PC-9 (cell line): ENCODE measurements around the gene MCAT. TPM values are rescaled to one million over a fixed set of nuclear protein-coding genes. Genes with fewer than 3 reads are reported as not detected.
A peak's percentile ranks its signal among the peaks of the same experiment; 100 is the strongest.

Experiments
- BruUV-seq: library from RNA; stranded (reverse); fragments of 400-500 nt; replicated peaks from 2 replicates; lab custom pipeline; 2021; lab: Mats Ljungman, UMichigan
- CTCF ChIA-PET: fragments of 300-600 bp; sonication (Branson Sonifier 250); formaldehyde crosslinking; loops from one replicate; lab custom pipeline; 2022; ENCODE audit warnings: antibody characterized with exemption; lab: Charles Lee
- POLR2A ChIA-PET: fragments of 300-600 bp; sonication (Branson Sonifier 250); formaldehyde crosslinking; loops from one replicate; lab custom pipeline; 2022; ENCODE audit warnings: antibody characterized with exemption; ENCODE audit not compliant: unreplicated experiment; lab: Charles Lee
- DNase-seq, 2 experiments: peaks; one replicate each; pipeline versions ENCODE4 v3.0.0 to v3.0.0-alpha.2; 2015 to 2022; ENCODE audit warnings: mixed read lengths in 1 of 2
- H2AFZ ChIP-seq: fragments of 200-600 bp; sonication (generic); 2 replicates; pipeline ENCODE4 v1.8.1; 2017; ENCODE audit warnings: antibody characterized with exemption
- H3F3A ChIP-seq: fragments of 200-600 bp; sonication (generic); 2 replicates; pipeline ENCODE4 v1.8.1; 2017; ENCODE audit warnings: antibody characterized with exemption, mild to moderate bottlenecking, low read depth; ENCODE audit not compliant: insufficient read depth
- H3K27ac ChIP-seq: fragments of 200-600 bp; sonication (generic); 2 replicates; pipeline ENCODE4 v1.6.1; 2016; ENCODE audit warnings: mixed run types
- H3K27me3 ChIP-seq: fragments of 200-600 bp; sonication (generic); 2 replicates; pipeline ENCODE4 v1.6.1; 2016; ENCODE audit warnings: low read depth, mixed run types; ENCODE audit not compliant: insufficient read depth
- H3K36me3 ChIP-seq: fragments of 200-600 bp; sonication (generic); 2 replicates; pipeline ENCODE4 v1.6.1; 2016; ENCODE audit warnings: low read depth, mixed run types
- H3K4me1 ChIP-seq: fragments of 200-600 bp; sonication (generic); replicated peaks from 2 replicates; pipeline ENCODE4 v1.6.1; 2016; ENCODE audit warnings: mixed run types; ENCODE audit not compliant: insufficient read depth
- H3K4me2 ChIP-seq: fragments of 200-600 bp; sonication (generic); 2 replicates; pipeline ENCODE4 v1.6.1; 2017; ENCODE audit warnings: mixed run types
- H3K4me3 ChIP-seq: fragments of 200-600 bp; sonication (generic); 2 replicates; pipeline ENCODE4 v1.6.1; 2016; ENCODE audit warnings: mixed run types
- H3K79me2 ChIP-seq: fragments of 200-600 bp; sonication (generic); 2 replicates; pipeline ENCODE4 v1.6.1; 2017; ENCODE audit warnings: low read depth, mixed run types
- H3K9me2 ChIP-seq: fragments of 200-600 bp; sonication (generic); 2 replicates; pipeline ENCODE4 v1.8.1; 2017; ENCODE audit warnings: mild to moderate bottlenecking; ENCODE audit not compliant: insufficient read depth
- H3K9me3 ChIP-seq: fragments of 200-600 bp; sonication (generic); 2 replicates; pipeline ENCODE4 v1.8.1; 2016; ENCODE audit warnings: low read depth; ENCODE audit not compliant: insufficient read depth
- H4K20me1 ChIP-seq: fragments of 200-600 bp; sonication (generic); 2 replicates; pipeline ENCODE4 v1.8.1; 2017; ENCODE audit not compliant: insufficient read depth
- EZH2 ChIP-seq: fragments of 200-600 bp; sonication (generic); IDR thresholded peaks from 2 replicates; pipeline ENCODE4 v1.8.0; 2017; ENCODE audit warnings: antibody characterized with exemption, low read depth
- intact Hi-C: fragments of 100-400 bp; cut with micrococcal nuclease; formaldehyde crosslinking; loops from one replicate; pipeline ENCODE4 v1.10.0; 2022; ENCODE audit not compliant: unreplicated experiment
- total RNA-seq: library from RNA; stranded (reverse); gene quantifications from 2 replicates; pipeline ENCODE4 v1.2.3, GENCODE V29; 2021
- TF ChIP-seq, protein P1 (sequence below): fragments of 200-600 bp; sonication (generic); conservative IDR thresholded peaks from 2 replicates; pipeline ENCODE4 v1.6.1; 2017; ENCODE audit warnings: mixed run types, antibody characterized with exemption, mild to moderate bottlenecking, moderate library complexity

Gene MCAT
- total RNA-seq, 1 experiment from 2014 or later: 31.4 TPM

- Histone ChIP-seq H3K36me3 (peaks cover 30% of the 10 kb centered on the region), H3K4me2 (no peak overlapping the region), H3K4me1 (peaks cover 11% of the 10 kb centered on the region), H3K27me3 (no peaks in the 10 kb centered on the region), H3K9me3 (no peaks in the 10 kb centered on the region), H3K27ac (no peak overlapping the region), H3K4me3 (no peak overlapping the region), H3K9me2 (no peaks in the 10 kb centered on the region), H2AFZ (no peak overlapping the region), H4K20me1 (peaks cover 13% of the 10 kb centered on the region), H3K79me2 (no peaks in the 10 kb centered on the region), H3F3A (peaks cover 30% of the 10 kb centered on the region; the same call in 1 of the 2 replicates)
- no TSS peak for BruUV-seq
- ChIA-PET POLR2A (no interaction called here), CTCF (no interaction called here)
- peak in 1 of 2 experiments; percentile 13 for DNase-seq
- TF ChIP-seq EZH2: no peak
- TF ChIP-seq, protein P1, sequence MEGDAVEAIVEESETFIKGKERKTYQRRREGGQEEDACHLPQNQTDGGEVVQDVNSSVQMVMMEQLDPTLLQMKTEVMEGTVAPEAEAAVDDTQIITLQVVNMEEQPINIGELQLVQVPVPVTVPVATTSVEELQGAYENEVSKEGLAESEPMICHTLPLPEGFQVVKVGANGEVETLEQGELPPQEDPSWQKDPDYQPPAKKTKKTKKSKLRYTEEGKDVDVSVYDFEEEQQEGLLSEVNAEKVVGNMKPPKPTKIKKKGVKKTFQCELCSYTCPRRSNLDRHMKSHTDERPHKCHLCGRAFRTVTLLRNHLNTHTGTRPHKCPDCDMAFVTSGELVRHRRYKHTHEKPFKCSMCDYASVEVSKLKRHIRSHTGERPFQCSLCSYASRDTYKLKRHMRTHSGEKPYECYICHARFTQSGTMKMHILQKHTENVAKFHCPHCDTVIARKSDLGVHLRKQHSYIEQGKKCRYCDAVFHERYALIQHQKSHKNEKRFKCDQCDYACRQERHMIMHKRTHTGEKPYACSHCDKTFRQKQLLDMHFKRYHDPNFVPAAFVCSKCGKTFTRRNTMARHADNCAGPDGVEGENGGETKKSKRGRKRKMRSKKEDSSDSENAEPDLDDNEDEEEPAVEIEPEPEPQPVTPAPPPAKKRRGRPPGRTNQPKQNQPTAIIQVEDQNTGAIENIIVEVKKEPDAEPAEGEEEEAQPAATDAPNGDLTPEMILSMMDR: no peak
- intact Hi-C loops: no loop called here
Observed at GRCh38 chr22:43168471-43169309, 25.5 kb upstream of the MCAT start.

- intact Hi-C loops: no loop called here
- DNase-seq: no peak
- ChIA-PET CTCF (no interaction called here), POLR2A (no interaction called here)
- Histone ChIP-seq H3K27me3 (no peaks in the 10 kb centered on the region), H3K4me3 (no peak overlapping the region), H2AFZ (no peak overlapping the region), H3K9me2 (no peaks in the 10 kb centered on the region), H3K36me3 (peaks cover 15% of the 10 kb centered on the region; the same call in 1 of the 2 replicates), H3K79me2 (no peaks in the 10 kb centered on the region), H3K4me2 (no peak overlapping the region), H3F3A (peaks cover 44% of the 10 kb centered on the region; the same call in 1 of the 2 replicates), H3K27ac (no peak overlapping the region), H4K20me1 (peaks cover 23% of the 10 kb centered on the region), H3K9me3 (no peaks in the 10 kb centered on the region), H3K4me1 (peaks cover 9% of the 10 kb centered on the region)
- TF ChIP-seq EZH2: no peak
- TF ChIP-seq, protein P1: no peak
- BruUV-seq: TSS peak; percentile 3
Observed at GRCh38 chr22:43167001-43167589, 23.9 kb upstream of the MCAT start.

GRCh38 chr22:43166132-43166930, 23.1 kb upstream of the MCAT start:
- Histone ChIP-seq H3K4me1 (peaks cover 2% of the 10 kb centered on the region; the same call in 1 of the 2 replicates), H3K9me3 (no peaks in the 10 kb centered on the region), H3K79me2 (no peaks in the 10 kb centered on the region), H3K36me3 (peaks cover 13% of the 10 kb centered on the region; the same call in 1 of the 2 replicates), H3K27ac (no peak overlapping the region), H3K4me3 (no peak overlapping the region), H3K9me2 (no peaks in the 10 kb centered on the region), H3K27me3 (no peaks in the 10 kb centered on the region), H2AFZ (no peak overlapping the region), H4K20me1 (peaks cover 22% of the 10 kb centered on the region), H3K4me2 (no peak overlapping the region), H3F3A (peaks cover 44% of the 10 kb centered on the region; the same call in 1 of the 2 replicates)
- intact Hi-C loops: no loop called here
- no TSS peak for BruUV-seq
- ChIA-PET POLR2A (no interaction called here), CTCF (interaction anchor here (0.7 kb wide), 1 partner anchor 61 kb away, joined by 9 read pairs; no protein-coding TSS in a partner anchor)
- no peak for DNase-seq
- no peak for TF ChIP-seq EZH2
- TF ChIP-seq, protein P1: no peak
